Measurements from ENCODE around the gene TMEM198. TPM values are rescaled to one million over a fixed set of nuclear protein-coding genes. Genes with fewer than 3 reads are reported as not detected.
A peak's percentile ranks its signal among the peaks of the same experiment; 100 is the strongest.

TMEM198 gene
- polyA plus RNA-seq, 1 donor (not counting 4 experiments of a cell fraction or from before 2014, with no cell fraction given): 0.81 TPM

DNA sequence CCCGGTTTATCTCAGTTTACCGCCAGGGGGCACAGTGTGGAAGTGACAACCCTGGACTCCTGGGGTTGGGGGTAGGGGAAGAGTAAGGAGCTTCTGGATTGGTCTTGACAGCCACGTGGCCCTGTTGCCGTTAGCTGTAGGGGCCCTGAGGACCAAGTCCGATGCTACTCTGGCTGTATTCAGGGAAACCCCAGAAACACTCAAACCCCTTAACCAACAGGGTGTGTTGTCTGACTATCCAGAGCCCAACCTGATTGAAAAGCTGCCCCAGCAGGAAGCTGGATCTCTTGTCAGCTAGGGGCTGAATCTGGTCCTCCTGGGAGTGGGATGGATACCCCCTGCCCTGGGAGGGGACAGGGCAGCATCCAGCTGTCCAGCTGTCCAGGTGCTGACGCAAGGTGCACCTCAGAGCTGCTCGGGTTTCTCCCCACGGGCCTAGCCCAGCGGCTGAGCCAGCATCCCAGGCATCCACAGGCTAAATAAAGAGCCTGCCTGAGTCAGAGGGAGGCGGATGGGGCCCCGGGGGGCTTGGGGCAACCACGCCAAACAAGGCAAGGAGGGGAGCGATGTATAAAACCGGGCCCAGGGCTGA, 48.2 kb upstream of the TMEM198 start:
- Histone ChIP-seq H3K27ac (ENCODE audit: control insufficient read depth, insufficient read depth, low read length) (no peak overlapping the region), H3K4me1 (ENCODE audit: control insufficient read depth, extremely low read depth, insufficient read depth, low read length) (peaks cover 15% of the 10 kb centered on the region), H3K4me3 (ENCODE audit: control insufficient read depth in 2 of 3, extremely low read depth in 1 of 3, insufficient read depth in 2 of 3, low read depth in 1 of 3, low read length in 3 of 3) (no peak overlapping the region), H3K9me3 (ENCODE audit: control insufficient read depth, low read depth, low read length) (no peaks in the 10 kb centered on the region), H3K9me1 (ENCODE audit: control insufficient read depth, extremely low read depth, insufficient read depth, low read length) (no peaks in the 10 kb centered on the region), H4K20me1 (ENCODE audit: control insufficient read depth, extremely low read depth, insufficient read depth, low read length) (peaks cover 3% of the 10 kb centered on the region), H3K79me2 (ENCODE audit: control insufficient read depth, insufficient read depth, low read length) (peaks cover 7% of the 10 kb centered on the region), H3K36me3 (ENCODE audit: control insufficient read depth in 2 of 2, extremely low read depth in 1 of 2, insufficient read depth in 2 of 2, low read length in 2 of 2) (peaks cover 0 to 1% of the 10 kb centered on the region in 2 experiments), H2AFZ (ENCODE audit: control insufficient read depth, low read length) (no peak overlapping the region), H3K27me3 (ENCODE audit: control insufficient read depth, extremely low read depth, insufficient read depth, low read length) (peaks cover 50% of the 10 kb centered on the region), H3K9ac (ENCODE audit: control insufficient read depth, extremely low read depth, insufficient read depth, low read length) (peak overlapping the region; percentile 4), H3K4me2 (ENCODE audit: control insufficient read depth, extremely low read depth, insufficient read depth, low read depth, low read length) (no peak overlapping the region)
- dilution Hi-C loops (cut with MboI; ENCODE audit: extremely low pct_ligation_motif_present, low sequenced_read_pairs): no loop called here
- FAIRE-seq (no peak), DNase-seq (ENCODE audit: low read depth, low spot score) (no peak)
- TF ChIP-seq, protein P1, sequence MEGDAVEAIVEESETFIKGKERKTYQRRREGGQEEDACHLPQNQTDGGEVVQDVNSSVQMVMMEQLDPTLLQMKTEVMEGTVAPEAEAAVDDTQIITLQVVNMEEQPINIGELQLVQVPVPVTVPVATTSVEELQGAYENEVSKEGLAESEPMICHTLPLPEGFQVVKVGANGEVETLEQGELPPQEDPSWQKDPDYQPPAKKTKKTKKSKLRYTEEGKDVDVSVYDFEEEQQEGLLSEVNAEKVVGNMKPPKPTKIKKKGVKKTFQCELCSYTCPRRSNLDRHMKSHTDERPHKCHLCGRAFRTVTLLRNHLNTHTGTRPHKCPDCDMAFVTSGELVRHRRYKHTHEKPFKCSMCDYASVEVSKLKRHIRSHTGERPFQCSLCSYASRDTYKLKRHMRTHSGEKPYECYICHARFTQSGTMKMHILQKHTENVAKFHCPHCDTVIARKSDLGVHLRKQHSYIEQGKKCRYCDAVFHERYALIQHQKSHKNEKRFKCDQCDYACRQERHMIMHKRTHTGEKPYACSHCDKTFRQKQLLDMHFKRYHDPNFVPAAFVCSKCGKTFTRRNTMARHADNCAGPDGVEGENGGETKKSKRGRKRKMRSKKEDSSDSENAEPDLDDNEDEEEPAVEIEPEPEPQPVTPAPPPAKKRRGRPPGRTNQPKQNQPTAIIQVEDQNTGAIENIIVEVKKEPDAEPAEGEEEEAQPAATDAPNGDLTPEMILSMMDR (optimal IDR thresholded peaks at IDR 0.05 in 1 of 3, IDR thresholded peaks at IDR 0.05 in 1 of 3, conservative IDR thresholded peaks at IDR 0.05 in 1 of 3; ENCODE audit: extremely low read depth in 1 of 3, insufficient read depth in 2 of 3, low read length in 3 of 3): peak; percentile 55 to 64 (median 58)
- no peak for TF ChIP-seq EZH2 (IDR thresholded peaks at IDR 0.05; ENCODE audit: low read length)

DNA sequence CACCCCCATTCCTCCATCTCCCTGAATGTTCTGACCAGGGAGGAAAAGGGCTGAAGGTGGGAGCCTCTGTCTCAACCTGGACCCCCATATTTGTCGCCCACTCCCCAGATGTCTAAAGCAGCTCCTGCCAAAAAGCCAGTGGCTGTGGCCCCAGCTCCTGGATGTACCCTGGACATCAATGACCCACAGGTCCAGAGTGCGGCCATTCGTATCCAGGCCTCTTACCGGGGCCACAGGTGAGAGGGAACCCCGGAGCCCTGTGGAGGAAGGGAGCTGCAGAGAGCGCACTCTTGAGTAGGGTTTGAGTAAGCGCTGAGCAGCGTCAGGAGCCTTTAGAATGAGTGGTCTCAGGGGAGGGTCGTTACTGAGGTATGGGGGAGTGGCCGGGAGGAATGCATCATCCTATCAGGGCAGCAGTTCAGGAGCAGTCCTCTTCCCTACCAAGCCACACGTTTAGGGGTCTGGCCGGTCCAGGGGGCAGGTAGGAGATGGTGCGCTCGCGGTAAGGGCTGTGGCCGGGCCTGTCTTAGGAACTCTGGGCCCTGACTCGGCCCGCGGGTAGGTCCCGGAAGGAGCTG, 47.5 kb upstream of the TMEM198 start:
- no peak overlapping the region for H3K27ac ChIP-seq (ENCODE audit: control insufficient read depth, insufficient read depth, low read length)
- H4K20me1 ChIP-seq (ENCODE audit: control insufficient read depth, extremely low read depth, insufficient read depth, low read length): peaks cover 3% of the 10 kb centered on the region
- DNase-seq (ENCODE audit: low read depth, low spot score) (no peak), FAIRE-seq (no peak)
- H3K9me1 ChIP-seq (ENCODE audit: control insufficient read depth, extremely low read depth, insufficient read depth, low read length): no peaks in the 10 kb centered on the region
- H2AFZ ChIP-seq (ENCODE audit: control insufficient read depth, low read length): no peak overlapping the region
- no peak overlapping the region for H3K4me3 ChIP-seq (ENCODE audit: control insufficient read depth in 2 of 3, extremely low read depth in 1 of 3, insufficient read depth in 2 of 3, low read depth in 1 of 3, low read length in 3 of 3)
- H3K27me3 ChIP-seq (ENCODE audit: control insufficient read depth, extremely low read depth, insufficient read depth, low read length): peaks cover 50% of the 10 kb centered on the region
- peaks cover 0 to 1% of the 10 kb centered on the region in 2 experiments for H3K36me3 ChIP-seq (ENCODE audit: control insufficient read depth in 2 of 2, extremely low read depth in 1 of 2, insufficient read depth in 2 of 2, low read length in 2 of 2)
- TF ChIP-seq, protein P1 (optimal IDR thresholded peaks at IDR 0.05 in 1 of 3, IDR thresholded peaks at IDR 0.05 in 1 of 3, conservative IDR thresholded peaks at IDR 0.05 in 1 of 3; ENCODE audit: extremely low read depth in 1 of 3, insufficient read depth in 2 of 3, low read length in 3 of 3): no peak
- no peak for TF ChIP-seq EZH2 (IDR thresholded peaks at IDR 0.05; ENCODE audit: low read length)
- no peaks in the 10 kb centered on the region for H3K9me3 ChIP-seq (ENCODE audit: control insufficient read depth, low read depth, low read length)
- no peak overlapping the region for H3K9ac ChIP-seq (ENCODE audit: control insufficient read depth, extremely low read depth, insufficient read depth, low read length)
- dilution Hi-C loops (cut with MboI; ENCODE audit: extremely low pct_ligation_motif_present, low sequenced_read_pairs): no loop called here
- H3K4me1 ChIP-seq (ENCODE audit: control insufficient read depth, extremely low read depth, insufficient read depth, low read length): peaks cover 15% of the 10 kb centered on the region
- H3K4me2 ChIP-seq (ENCODE audit: control insufficient read depth, extremely low read depth, insufficient read depth, low read depth, low read length): no peak overlapping the region
- peaks cover 7% of the 10 kb centered on the region for H3K79me2 ChIP-seq (ENCODE audit: control insufficient read depth, insufficient read depth, low read length)

Measured in keratinocyte (primary cell).